Mesenchymal stem cell (in vitro differentiated cells and primary cell): ENCODE data around the gene TRAF2.

Experiments used
- small RNA-seq: library from polyadenylated mRNA; stranded (forward); fragments of <200 nt; extraction: miRNeasy Mini kit (QIAGEN cat#:217004); gene quantifications from one replicate; pipeline ENCODE3, GENCODE V24; 2013; ENCODE audit warnings: low read depth

TRAF2 gene

Small RNA genes within 50 kb of the gene (small RNA-seq; reads per million reads assigned to genes)
- gene MIR4479: 1.2 reads per million
